Right lobe of liver (tissue), 6 donors: Measurements from ENCODE around the gene KIF4A. TPM values are rescaled to one million over a fixed set of nuclear protein-coding genes. Genes with fewer than 3 reads are reported as not detected.

Experiments used
- ATAC-seq, 4 donors: fragments of 200-7000 bp; cut with Tn5 transposase; one replicate each; pipeline ENCODE4 v1.9.1; 2020; ENCODE audit warnings: mild to moderate bottlenecking in 4 of 4, moderate library complexity in 4 of 4
- DNase-seq, 3 donors: peaks; one replicate each; pipeline ENCODE4 v3.0.0-alpha.2; 2020
- H3K27ac ChIP-seq, 3 donors: fragments of 200-600 bp; one replicate each; pipeline ENCODE4 v1.8.0; 2022
- H3K27me3 ChIP-seq, 2 donors: fragments of 200-600 bp; one replicate each; pipeline ENCODE4 v1.8.0; 2022
- H3K36me3 ChIP-seq, 4 donors: fragments of 200-600 bp; sonication (generic) in 1 of 4; one replicate each; pipeline versions ENCODE4 v1.5.1 to v1.8.0; 2017 to 2022; ENCODE audit warnings: control low read depth in 1 of 4
- H3K4me1 ChIP-seq, 4 donors: fragments of 200-600 bp; sonication (generic) in 1 of 4; one replicate each; pipeline versions ENCODE4 v1.5.1 to v1.8.0; 2017 to 2022; ENCODE audit warnings: control low read depth in 1 of 4
- H3K4me3 ChIP-seq, 3 donors: fragments of 200-600 bp; one replicate each; pipeline ENCODE4 v1.8.0; 2022
- H3K9me3 ChIP-seq, 4 donors: fragments of 200-600 bp; sonication (generic) in 1 of 4; one replicate each; pipeline versions ENCODE4 v1.5.1 to v1.8.0; 2017 to 2022; ENCODE audit warnings: control low read depth in 1 of 4
- CTCF ChIP-seq, 4 donors: fragments of 200-600 bp in 3 of 4; fragments of 450-650 bp in 1 of 4; IDR thresholded peaks; one replicate each; pipeline versions ENCODE4 v1.5.1 to v1.8.0; 2016 to 2022; ENCODE audit warnings: antibody characterized with exemption in 4 of 4, mild to moderate bottlenecking in 2 of 4
- POLR2A ChIP-seq: fragments of 450-650 bp; IDR thresholded peaks from one replicate; pipeline ENCODE4 v1.6.1; 2017; ENCODE audit warnings: antibody characterized with exemption, mild to moderate bottlenecking
- WGBS: methylation state at CpG from one replicate; pipeline ENCODE4 v1.1.6; 2018; ENCODE audit warnings: low coverage, low lambda C conversion rate; ENCODE audit not compliant: insufficient coverage; ENCODE audit errors: missing lambda C conversion rate; 5-methylcytosine and 5-hydroxymethylcytosine counted together
- intact Hi-C, 2 donors: fragments of 100-400 bp; cut with DNase I; formaldehyde crosslinking; loops; one replicate each; pipeline versions ENCODE4 v1.11.2 to v1.14.1; 2022
- total RNA-seq, 6 experiments: library from RNA; depleted of rRNA in 2 of 6; stranded (reverse); fragments of >200 nt in 2 of 6; fragmentation: NEBNext Ultra II Directional in 3 of 6; extraction: Animal tissue kit (Norgen Biotek cat#: 25700) in 3 of 6; gene quantifications; one replicate each; pipeline versions ENCODE4 v1.1.0 to v1.2.4, GENCODE V29; 2016 to 2023
- donor health status: DM: no; HTN: yes; CAD: no.
- donor health status: DM: no; HTN: no; CAD: no.
- donor health status: DM: no; HTN: no; CAD: no.
- donor health status: DM: no; HTN: yes; CAD: no.
- donor health status: DM: no; HTN: yes; CAD: no.

The KIF4A gene
- total RNA-seq, 6 experiments from 2014 or later, result 0.19 to 1.4 (median 0.68) TPM; not detected in 1

- Histone ChIP-seq H3K27ac (no peak overlapping the region), H3K27me3 (no peaks in the 10 kb centered on the region), H3K36me3 (no peaks in the 10 kb centered on the region), H3K4me1 (no peaks in the 10 kb centered on the region), H3K4me3 (no peak overlapping the region), H3K9me3 (no peaks in the 10 kb centered on the region)
- TF ChIP-seq POLR2A, result no peak
- WGBS, result 47% methylated on average over 1 of the region's 1 CpG
- ATAC-seq (no peak), DNase-seq (no peak)
- intact Hi-C loops, result no loop called here
Observed at GRCh38 chrX:70331161-70331560, 41.3 kb downstream of the KIF4A start.

- no peaks in the 10 kb centered on the region for H3K36me3 ChIP-seq
- no peaks in the 10 kb centered on the region for H3K4me1 ChIP-seq
- TF ChIP-seq POLR2A (no peak), CTCF (IDR thresholded peaks at IDR 0.05) (no peak)
- no peak for ATAC-seq
- intact Hi-C loops, result no loop called here
- H3K27ac ChIP-seq, result no peak overlapping the region
- H3K9me3 ChIP-seq, result no peaks in the 10 kb centered on the region
- H3K27me3 ChIP-seq, result no peaks in the 10 kb centered on the region
- no peak for DNase-seq
- no peak overlapping the region for H3K4me3 ChIP-seq
- 91% methylated on average over 1 of the region's 1 CpG for WGBS
Observed at GRCh38 chrX:70332600-70332999, 42.7 kb downstream of the KIF4A start.

- intact Hi-C loops, result no loop called here
- no peak overlapping the region for H3K4me3 ChIP-seq
- H3K36me3 ChIP-seq, result no peaks in the 10 kb centered on the region
- no peaks in the 10 kb centered on the region for H3K9me3 ChIP-seq
- ATAC-seq, result no peak
- no peaks in the 10 kb centered on the region for H3K27me3 ChIP-seq
- H3K4me1 ChIP-seq, result no peaks in the 10 kb centered on the region
- DNase-seq, result no peak
- no peak for TF ChIP-seq CTCF (IDR thresholded peaks at IDR 0.05)
- no peak for TF ChIP-seq POLR2A
- H3K27ac ChIP-seq, result no peak overlapping the region
Observed at GRCh38 chrX:70336767-70337166, 46.9 kb downstream of the KIF4A start.

- H3K4me3 ChIP-seq, result no peak overlapping the region
- no peaks in the 10 kb centered on the region for H3K9me3 ChIP-seq
- no peaks in the 10 kb centered on the region for H3K27me3 ChIP-seq
- intact Hi-C loops, result no loop called here
- no peak overlapping the region for H3K27ac ChIP-seq
- no peaks in the 10 kb centered on the region for H3K4me1 ChIP-seq
- H3K36me3 ChIP-seq, result no peaks in the 10 kb centered on the region
- no peak for ATAC-seq
- no peak for DNase-seq
- no peak for TF ChIP-seq POLR2A
- TF ChIP-seq CTCF (IDR thresholded peaks at IDR 0.05), result no peak
- WGBS, result 71% methylated on average over 4 of the region's 4 CpGs
Observed at GRCh38 chrX:70338290-70338689, 48.4 kb downstream of the KIF4A start.

- ATAC-seq (no peak), DNase-seq (no peak)
- H3K4me3 ChIP-seq, result no peak overlapping the region
- H3K27me3 ChIP-seq, result no peaks in the 10 kb centered on the region
- H3K27ac ChIP-seq, result no peak overlapping the region
- H3K36me3 ChIP-seq, result no peaks in the 10 kb centered on the region
- 68% methylated on average over 7 of the region's 7 CpGs for WGBS
- intact Hi-C loops, result no loop called here
- TF ChIP-seq POLR2A, result no peak
- no peak for TF ChIP-seq CTCF (IDR thresholded peaks at IDR 0.05)
- H3K4me1 ChIP-seq, result no peaks in the 10 kb centered on the region
- no peaks in the 10 kb centered on the region for H3K9me3 ChIP-seq
Observed at GRCh38 chrX:70343435-70343834, 53.5 kb downstream of the KIF4A start.
